HL-60/S4 treated with phorbol 12-myristate 13-acetate at 8.2 ng/mL for 4 days and 3 days (cell line): Measurements from ENCODE around the gene HEATR5A.
"Not testable (repeated sequence)": the region's sequence is repeated elsewhere in the genome, so short reads cannot be mapped to it uniquely, and the experiment has no call there.

Experiments
- in situ Hi-C: fragments of 300-500 bp; cut with MboI; formaldehyde crosslinking; loops from 2 replicates; pipeline ENCODE4 v1.15.0; 2022; ENCODE audit warnings: low sequenced_read_pairs

Gene HEATR5A

GRCh38 chr14:31336646-31337045 lies 83.7 kb downstream of the HEATR5A start:
- in situ Hi-C loops = no loop called here

- in situ Hi-C loops = not testable (repeated sequence)
Observed at GRCh38 chr14:31331395-31331794, 89.0 kb downstream of the HEATR5A start.

DNA sequence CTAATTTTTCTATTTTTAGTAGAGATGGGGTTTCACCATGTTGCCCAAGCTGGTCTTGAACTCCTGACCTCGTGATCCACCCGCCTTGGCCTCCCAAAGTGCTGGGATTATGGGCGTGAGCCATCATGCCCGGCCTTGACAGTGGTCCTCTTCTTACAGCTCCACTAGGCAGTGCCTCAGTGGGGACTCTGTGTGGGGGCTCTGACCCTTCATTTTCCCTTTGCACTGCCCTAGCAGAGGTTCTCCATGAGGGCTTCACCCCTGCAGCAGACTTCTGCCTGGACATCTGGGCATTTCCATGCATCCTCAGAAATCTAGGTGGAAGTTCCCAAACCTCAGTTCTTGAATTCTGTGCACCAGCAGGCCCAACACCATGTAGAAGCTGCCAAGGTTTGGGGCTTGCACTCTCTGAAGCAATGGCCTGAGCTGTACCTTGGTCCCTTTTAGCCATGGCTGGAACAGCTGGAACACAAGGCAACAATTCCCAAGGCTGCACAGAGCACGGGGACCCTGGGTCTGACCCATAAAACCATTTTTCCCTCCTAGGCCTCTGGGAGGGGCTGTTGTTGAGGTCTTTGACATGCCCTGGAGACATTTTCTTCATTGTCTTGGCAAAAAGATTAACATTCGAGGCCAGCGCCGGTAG lies 90.4 kb downstream of the HEATR5A start:
- in situ Hi-C loops = not testable (repeated sequence)

GRCh38 chr14:31326111-31326510 lies 94.2 kb downstream of the HEATR5A start:
- in situ Hi-C loops = no loop called here

GRCh38 chr14:31323419-31323818 lies 96.9 kb downstream of the HEATR5A start:
- in situ Hi-C loops = no loop called here

DNA sequence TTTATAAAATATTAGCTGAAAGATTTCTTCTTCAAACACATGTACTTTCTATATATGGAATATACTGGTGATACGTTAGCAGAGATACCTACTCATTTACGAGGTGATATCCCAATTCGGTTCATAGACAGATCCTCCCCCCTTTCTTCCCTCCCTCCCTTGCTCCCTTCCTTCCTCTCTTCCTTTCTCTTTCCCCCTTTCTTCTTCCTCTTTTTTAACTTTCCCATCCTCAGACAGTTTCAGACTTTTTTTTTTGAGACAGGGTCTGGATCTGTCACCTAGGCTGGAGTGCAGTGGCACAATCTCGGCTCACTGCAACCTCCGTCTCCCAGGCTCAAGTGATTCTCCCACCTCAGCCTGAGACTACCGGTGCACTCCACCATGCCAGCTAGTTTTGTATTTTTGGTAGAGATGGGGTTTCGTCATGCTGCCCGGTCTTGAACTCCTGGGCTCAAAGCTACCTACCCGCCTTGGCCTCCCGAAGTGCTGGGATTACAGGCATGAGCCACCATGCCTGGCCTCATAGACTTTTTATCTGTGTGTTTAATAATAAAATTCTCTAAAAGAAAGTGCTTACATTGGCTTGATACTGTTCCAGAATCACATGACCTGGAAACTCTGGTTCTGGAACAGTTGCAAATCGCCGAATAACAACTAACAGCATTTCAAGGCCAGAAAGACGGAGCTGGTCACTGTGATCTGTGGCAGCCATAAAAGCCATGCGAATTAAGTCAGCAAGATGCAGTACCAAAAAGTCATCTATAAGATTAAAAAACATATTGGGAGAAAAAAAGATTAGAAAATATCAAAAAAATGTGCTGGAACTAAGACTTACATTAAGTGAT lies 99.2 kb downstream of the HEATR5A start:
- in situ Hi-C loops = no loop called here

DNA sequence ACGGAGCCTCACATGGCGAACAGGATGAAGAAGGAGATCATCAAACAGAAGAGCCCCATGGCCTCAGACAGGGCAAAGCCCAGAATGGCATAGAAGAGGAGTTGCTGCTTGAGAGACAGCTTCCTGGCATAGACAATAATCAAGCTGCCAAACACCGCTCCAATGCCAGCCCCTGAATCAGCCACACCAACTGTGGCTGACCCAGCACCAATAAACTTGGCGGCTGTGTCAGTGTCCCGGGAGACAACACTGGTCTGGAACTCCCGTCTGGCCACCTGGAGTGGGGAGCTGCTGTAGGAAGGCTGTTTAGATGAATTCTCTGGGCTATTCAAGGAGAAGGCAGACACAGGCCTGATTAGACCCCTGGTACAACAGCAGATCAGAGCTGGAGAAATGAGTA lies 100.1 kb downstream of the HEATR5A start:
- in situ Hi-C loops = no loop called here

- in situ Hi-C loops = no loop called here
Observed at GRCh38 chr14:31319701-31320100, 100.6 kb downstream of the HEATR5A start.

DNA sequence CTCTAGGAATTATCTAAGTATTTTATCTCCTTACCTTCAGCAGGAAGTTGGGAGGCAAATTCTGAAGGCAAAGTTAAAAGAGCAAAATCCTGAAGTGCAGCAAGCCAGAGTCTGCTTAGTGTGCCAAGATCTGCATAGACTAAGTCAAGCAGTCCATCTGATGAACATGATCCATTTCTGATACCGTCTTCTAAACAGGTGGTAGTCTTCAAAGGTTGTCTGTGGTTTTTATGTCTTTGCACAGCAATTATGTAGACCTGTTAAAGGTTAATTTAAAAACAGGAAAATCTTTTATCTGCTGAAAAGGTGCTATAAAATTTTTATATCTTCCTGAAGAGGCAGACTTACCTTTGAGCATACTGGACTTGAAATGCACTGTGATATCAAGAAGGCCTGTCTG lies 107.4 kb downstream of the HEATR5A start:
- in situ Hi-C loops = no loop called here

DNA sequence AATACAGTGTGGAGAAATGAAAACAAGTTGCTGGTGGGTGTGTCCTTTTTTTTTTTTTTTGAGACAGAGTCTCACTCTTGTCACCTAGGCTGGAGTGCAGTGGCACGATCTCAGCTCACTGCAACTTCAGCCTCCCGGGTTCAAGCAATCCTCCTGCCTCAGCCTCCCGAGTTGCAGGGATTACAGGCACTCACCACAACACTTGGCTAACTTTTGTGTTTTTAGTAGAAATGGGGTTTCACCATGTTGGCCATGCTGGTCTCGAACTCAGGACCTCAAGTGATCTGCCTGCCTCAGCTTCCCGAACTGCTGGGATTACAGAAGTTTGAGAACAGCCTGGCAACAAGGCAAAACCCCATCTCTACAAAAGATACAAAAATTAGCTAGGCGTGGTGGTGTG lies 108.0 kb downstream of the HEATR5A start:
- in situ Hi-C loops = not testable (repeated sequence)

DNA sequence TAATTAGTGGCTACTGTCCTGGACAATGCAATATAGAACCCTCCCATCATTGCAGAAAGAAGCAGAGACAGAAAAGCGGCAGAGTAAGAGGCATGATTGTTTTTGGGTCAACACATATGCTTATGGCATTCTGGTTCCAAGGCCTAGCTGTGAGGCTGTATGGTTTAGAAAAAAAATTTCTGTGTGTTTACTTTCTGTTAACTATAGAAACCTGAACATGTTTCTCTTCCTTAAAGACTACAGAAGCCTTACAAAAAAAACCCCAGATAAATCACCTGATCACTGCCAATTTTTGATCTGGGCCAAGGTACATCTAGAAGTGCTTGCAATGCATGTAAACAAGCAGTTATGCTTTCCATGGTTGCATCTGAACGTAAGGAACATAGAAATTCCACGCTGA lies 112.7 kb downstream of the HEATR5A start:
- in situ Hi-C loops = no loop called here

DNA sequence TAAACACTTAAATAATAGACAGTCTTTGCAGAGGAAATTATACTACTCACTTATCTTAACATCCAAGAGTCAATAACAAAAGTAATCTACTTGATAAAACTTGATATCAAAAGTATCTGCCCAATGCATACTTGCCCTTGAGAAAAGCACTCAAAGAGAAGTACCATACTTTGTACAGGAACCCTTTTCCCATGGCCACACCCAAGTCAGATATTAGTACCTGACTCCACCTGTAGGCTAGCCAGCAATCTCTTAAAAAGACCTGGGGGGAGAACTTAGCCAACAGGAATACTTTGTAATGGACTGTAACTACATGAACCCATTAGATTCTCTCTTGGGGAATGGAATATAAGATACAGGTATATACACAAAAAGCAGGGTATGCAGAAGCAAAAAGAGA lies 113.2 kb downstream of the HEATR5A start:
- in situ Hi-C loops = no loop called here

DNA sequence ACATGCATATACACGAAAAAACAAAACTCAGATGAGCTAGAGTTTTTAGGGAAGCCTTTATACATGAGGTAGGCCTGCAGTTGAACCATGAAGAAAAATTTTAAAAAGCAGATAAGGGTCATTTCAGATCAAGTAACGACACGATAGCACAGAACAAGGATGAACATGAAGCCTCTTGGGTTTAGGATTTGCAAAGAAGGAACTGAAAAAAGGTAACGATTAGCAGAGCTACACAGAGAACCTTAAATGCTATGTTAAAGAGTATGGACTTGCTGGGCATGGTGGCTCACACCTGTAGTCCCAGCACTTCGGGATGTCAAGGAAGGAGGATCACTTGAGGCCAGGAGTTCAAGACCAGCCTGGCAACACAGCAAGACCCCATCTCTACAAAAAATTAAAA lies 116.7 kb downstream of the HEATR5A start:
- in situ Hi-C loops = no loop called here

GRCh38 chr14:31300883-31301282 lies 119.5 kb downstream of the HEATR5A start:
- in situ Hi-C loops = no loop called here

DNA sequence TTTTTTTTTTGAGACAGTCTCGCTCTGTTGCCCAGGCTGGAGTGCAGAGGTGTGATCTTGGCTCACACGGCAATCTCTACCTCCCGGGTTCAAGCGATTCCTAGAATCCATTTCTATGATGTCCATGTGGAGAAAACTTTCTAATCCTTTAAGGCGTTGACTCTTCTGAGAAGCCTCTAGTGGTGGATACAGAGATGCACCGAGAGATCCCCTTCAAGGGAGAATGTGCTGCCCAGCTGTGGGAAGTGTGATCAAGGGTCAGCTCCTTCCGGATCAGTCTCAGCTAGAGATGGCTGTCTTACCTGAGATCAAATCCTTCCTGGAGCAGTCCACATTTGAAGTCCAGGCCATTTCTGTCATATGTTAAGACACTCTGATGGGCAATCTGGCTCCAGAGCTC lies 120.1 kb downstream of the HEATR5A start:
- in situ Hi-C loops = no loop called here

DNA sequence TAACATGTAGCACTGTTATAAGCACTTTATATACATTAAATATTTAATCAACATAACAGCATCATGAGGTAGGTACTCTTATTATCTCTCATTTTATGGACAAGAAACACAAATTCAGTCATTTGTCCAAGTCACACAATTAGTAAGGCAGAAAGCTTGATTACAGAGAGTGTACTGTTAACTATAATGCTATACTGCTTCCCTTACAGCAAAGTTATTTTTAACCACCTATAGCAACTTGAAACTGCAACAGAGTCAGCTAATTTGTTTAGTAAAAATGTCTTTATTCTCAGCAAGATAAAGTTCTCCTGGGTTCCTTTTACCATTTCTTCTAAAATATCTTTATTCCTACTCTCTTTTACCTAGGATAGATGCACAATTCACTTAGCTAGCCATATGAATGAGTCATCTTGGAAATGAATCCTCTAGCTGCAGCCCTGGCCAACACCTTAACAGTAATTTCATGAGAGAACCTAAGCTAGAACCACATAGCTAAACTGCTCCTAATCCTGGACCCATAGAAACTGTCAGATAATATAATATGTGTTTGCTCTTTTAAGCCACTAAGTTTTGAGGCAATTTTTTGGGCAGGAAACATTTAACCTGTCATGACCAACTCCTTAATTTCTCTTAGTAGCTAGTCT lies 122.5 kb downstream of the HEATR5A start:
- in situ Hi-C loops = no loop called here

DNA sequence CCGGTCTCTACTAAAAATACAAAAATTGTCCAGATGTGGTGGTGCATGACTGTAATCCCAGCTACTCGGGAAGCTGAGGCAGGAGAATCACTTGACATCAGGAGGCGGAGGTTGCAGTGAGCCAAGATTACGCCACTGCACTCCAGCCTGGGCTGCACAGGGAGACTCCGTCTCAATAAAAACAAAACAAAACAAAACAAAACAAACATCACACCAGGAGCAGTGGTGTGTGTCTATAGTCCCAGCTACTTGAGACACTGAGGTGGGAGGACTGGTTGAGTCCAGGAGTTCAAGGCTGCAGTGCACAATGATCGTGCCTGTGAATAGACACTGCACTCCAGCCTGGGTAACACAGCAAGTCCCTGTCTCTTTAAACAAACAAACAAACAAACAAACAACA lies 123.2 kb downstream of the HEATR5A start:
- in situ Hi-C loops = no loop called here

DNA sequence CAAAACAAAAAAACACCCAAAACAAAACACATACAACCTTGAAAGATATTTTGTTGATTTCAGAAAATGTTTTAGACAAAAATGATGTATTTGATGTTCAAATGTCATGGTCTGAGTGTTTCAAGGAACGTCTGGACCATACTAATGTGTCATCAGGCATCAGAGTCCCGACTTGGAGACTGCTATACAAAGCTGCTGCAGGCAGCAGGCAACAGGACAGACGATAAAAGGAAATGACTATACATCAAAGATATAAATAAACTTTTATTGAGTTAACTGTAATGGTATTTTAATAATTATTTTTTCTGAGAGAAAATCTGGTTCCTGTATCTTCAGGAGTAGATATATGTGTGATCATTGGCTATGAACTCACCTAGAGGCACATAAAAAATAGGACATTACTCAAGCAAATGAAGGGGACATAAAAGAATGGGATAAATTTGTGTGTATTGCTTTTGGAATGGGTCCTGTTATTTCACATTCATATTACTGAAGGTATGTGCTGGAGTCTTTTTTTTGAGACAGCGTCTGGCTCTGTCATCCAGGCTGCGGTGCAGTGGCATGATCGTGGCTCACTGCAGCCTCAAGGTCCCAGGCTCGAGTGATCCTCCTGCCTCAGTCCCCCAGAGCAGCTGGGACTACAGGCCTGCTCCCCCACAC lies 125.5 kb downstream of the HEATR5A start:
- in situ Hi-C loops = no loop called here

GRCh38 chr14:31292937-31293616 lies 127.3 kb downstream of the HEATR5A start:
- in situ Hi-C loops = no loop called here

GRCh38 chr14:31291210-31291609 lies 129.1 kb downstream of the HEATR5A start:
- in situ Hi-C loops = no loop called here
